ENCODE data around the gene GFRA4. TPM values are rescaled to one million over a fixed set of nuclear protein-coding genes. Genes with fewer than 3 reads are reported as not detected.

GFRA4 gene
- total RNA-seq, 2 experiments from 2014 or later: not detected

GRCh38 chr20:3702611-3703391, 39.6 kb upstream of the GFRA4 start:
- no peaks in the 10 kb centered on the region for H3K9me3 Mint-ChIP-seq
- POLR2A ChIA-PET: no interaction called here
- H3K36me3 Mint-ChIP-seq (ENCODE audit: low read depth): no peaks in the 10 kb centered on the region
- CTCF ChIA-PET: interaction anchor here (1.3 kb wide), 1 partner anchor 8 kb away, joined by 5 read pairs; no protein-coding TSS in a partner anchor
- peaks cover 4% of the 10 kb centered on the region for H3K27me3 Mint-ChIP-seq
- H3K4me1 Mint-ChIP-seq: no peaks in the 10 kb centered on the region
- no peak overlapping the region for H3K27ac Mint-ChIP-seq
- no peak for DNase-seq
- no peak overlapping the region for H3K4me3 Mint-ChIP-seq

- no peaks in the 10 kb centered on the region for H3K4me1 Mint-ChIP-seq
- DNase-seq: no peak
- no peaks in the 10 kb centered on the region for H3K36me3 Mint-ChIP-seq (ENCODE audit: low read depth)
- ChIA-PET POLR2A (no interaction called here), CTCF (interaction anchor here (1.3 to 1.8 kb wide), 2 partner anchors 9 to 10 kb away, joined by 5 to 8 read pairs; no protein-coding TSS in a partner anchor)
- peaks cover 1% of the 10 kb centered on the region for H3K27me3 Mint-ChIP-seq
- H3K9me3 Mint-ChIP-seq: no peaks in the 10 kb centered on the region
- H3K27ac Mint-ChIP-seq: no peak overlapping the region
- no peak overlapping the region for H3K4me3 Mint-ChIP-seq
These were observed 38.1 kb upstream of the GFRA4 start for GRCh38 chr20:3701061-3701998.

GRCh38 chr20:3699037-3699436, 35.8 kb upstream of the GFRA4 start:
- no peak for DNase-seq
- Mint-ChIP-seq H3K9me3 (no peaks in the 10 kb centered on the region), H3K36me3 (ENCODE audit: low read depth) (no peaks in the 10 kb centered on the region), H3K4me3 (no peak overlapping the region), H3K4me1 (no peaks in the 10 kb centered on the region), H3K27me3 (no peaks in the 10 kb centered on the region), H3K27ac (no peak overlapping the region)
- ChIA-PET CTCF (interaction anchor here (1.2 kb wide), 1 partner anchor 12 kb away, joined by 3 read pairs; no protein-coding TSS in a partner anchor), POLR2A (no interaction called here)

- DNase-seq: no peak
- H3K36me3 Mint-ChIP-seq (ENCODE audit: low read depth): no peaks in the 10 kb centered on the region
- H3K4me1 Mint-ChIP-seq: no peaks in the 10 kb centered on the region
- H3K27ac Mint-ChIP-seq: no peak overlapping the region
- ChIA-PET POLR2A (no interaction called here), CTCF (interaction anchor here (1.0 to 1.2 kb wide), 2 partner anchors 9 to 13 kb away, joined by 3 read pairs; no protein-coding TSS in a partner anchor)
- H3K27me3 Mint-ChIP-seq: no peaks in the 10 kb centered on the region
- H3K9me3 Mint-ChIP-seq: no peaks in the 10 kb centered on the region
- H3K4me3 Mint-ChIP-seq: no peak overlapping the region
These were observed 35.4 kb upstream of the GFRA4 start for GRCh38 chr20:3698591-3699001.

GRCh38 chr20:3697588-3698305, 34.5 kb upstream of the GFRA4 start:
- no peak overlapping the region for H3K4me3 Mint-ChIP-seq
- no peak for DNase-seq
- H3K36me3 Mint-ChIP-seq (ENCODE audit: low read depth): no peaks in the 10 kb centered on the region
- ChIA-PET POLR2A (no interaction called here), CTCF (interaction anchor here (1.0 to 1.4 kb wide), 3 partner anchors 10 to 38 kb away, joined by 3 read pairs; no protein-coding TSS in a partner anchor)
- H3K27me3 Mint-ChIP-seq: no peaks in the 10 kb centered on the region
- H3K27ac Mint-ChIP-seq: no peak overlapping the region
- no peaks in the 10 kb centered on the region for H3K9me3 Mint-ChIP-seq
- H3K4me1 Mint-ChIP-seq: no peaks in the 10 kb centered on the region

- ChIA-PET CTCF (interaction anchor here (0.6 to 1.5 kb wide), 8 partner anchors 14 to 450 kb away, joined by 3 to 7 read pairs (median 3); no protein-coding TSS in a partner anchor), POLR2A (interaction anchor here (0.7 kb wide), 1 partner anchor 285 kb away, joined by 3 read pairs; no protein-coding TSS in a partner anchor)
- H3K9me3 Mint-ChIP-seq: no peaks in the 10 kb centered on the region
- no peak overlapping the region for H3K4me3 Mint-ChIP-seq
- no peaks in the 10 kb centered on the region for H3K4me1 Mint-ChIP-seq
- no peak overlapping the region for H3K27ac Mint-ChIP-seq
- no peaks in the 10 kb centered on the region for H3K36me3 Mint-ChIP-seq (ENCODE audit: low read depth)
- no peak for DNase-seq
- no peaks in the 10 kb centered on the region for H3K27me3 Mint-ChIP-seq
These were observed 33.8 kb upstream of the GFRA4 start for GRCh38 chr20:3696745-3697587.

GRCh38 chr20:3696200-3696599, 33.0 kb upstream of the GFRA4 start:
- Mint-ChIP-seq H3K36me3 (ENCODE audit: low read depth) (no peaks in the 10 kb centered on the region), H3K9me3 (no peaks in the 10 kb centered on the region), H3K4me3 (no peak overlapping the region), H3K27me3 (no peaks in the 10 kb centered on the region), H3K4me1 (no peaks in the 10 kb centered on the region), H3K27ac (no peak overlapping the region)
- CTCF ChIA-PET: interaction anchor here (0.6 to 1.5 kb wide), 8 partner anchors 15 to 449 kb away, joined by 3 to 7 read pairs (median 3); no protein-coding TSS in a partner anchor
- POLR2A ChIA-PET: interaction anchor here (0.7 kb wide), 1 partner anchor 286 kb away, joined by 3 read pairs; no protein-coding TSS in a partner anchor
- no peak for DNase-seq

GRCh38 chr20:3694864-3695263, 31.7 kb upstream of the GFRA4 start:
- H3K27me3 Mint-ChIP-seq: no peaks in the 10 kb centered on the region
- POLR2A ChIA-PET: no interaction called here

GRCh38 chr20:3693376-3693775, 30.2 kb upstream of the GFRA4 start:
- Mint-ChIP-seq H3K36me3 (ENCODE audit: low read depth) (no peaks in the 10 kb centered on the region), H3K4me3 (no peak overlapping the region), H3K27me3 (no peaks in the 10 kb centered on the region), H3K4me1 (no peaks in the 10 kb centered on the region), H3K27ac (no peak overlapping the region), H3K9me3 (no peaks in the 10 kb centered on the region)
- ChIA-PET POLR2A (no interaction called here), CTCF (interaction anchor here (0.6 to 1.4 kb wide), 2 partner anchors 11 to 17 kb away, joined by 4 to 5 read pairs; no protein-coding TSS in a partner anchor)
- DNase-seq: no peak

More at GRCh38 chr20:3694864-3695263, 31.7 kb upstream of the GFRA4 start:
- H3K4me1 Mint-ChIP-seq: no peaks in the 10 kb centered on the region
- H3K36me3 Mint-ChIP-seq (ENCODE audit: low read depth): no peaks in the 10 kb centered on the region
- H3K9me3 Mint-ChIP-seq: no peaks in the 10 kb centered on the region
- no peak overlapping the region for H3K4me3 Mint-ChIP-seq
- no peak overlapping the region for H3K27ac Mint-ChIP-seq
- CTCF ChIA-PET: interaction anchor here (0.6 to 2.3 kb wide), 4 partner anchors 16 to 79 kb away, joined by 3 to 10 read pairs (median 4); no protein-coding TSS in a partner anchor
- DNase-seq: no peak

GRCh38 chr20:3692706-3693294, 29.6 kb upstream of the GFRA4 start:
- POLR2A ChIA-PET: no interaction called here
- Mint-ChIP-seq H3K36me3 (ENCODE audit: low read depth) (no peaks in the 10 kb centered on the region), H3K4me1 (no peaks in the 10 kb centered on the region), H3K27ac (no peak overlapping the region), H3K4me3 (no peak overlapping the region), H3K27me3 (peaks cover 5% of the 10 kb centered on the region), H3K9me3 (no peaks in the 10 kb centered on the region)
- no peak for DNase-seq
- CTCF ChIA-PET: interaction anchor here (0.6 kb wide), 1 partner anchor 10 kb away, joined by 5 read pairs; no protein-coding TSS in a partner anchor

- no peak overlapping the region for H3K4me3 Mint-ChIP-seq
- ChIA-PET POLR2A (no interaction called here), CTCF (no interaction called here)
- DNase-seq: no peak
- no peaks in the 10 kb centered on the region for H3K36me3 Mint-ChIP-seq (ENCODE audit: low read depth)
- peaks cover 6% of the 10 kb centered on the region for H3K27me3 Mint-ChIP-seq
- H3K27ac Mint-ChIP-seq: no peak overlapping the region
- no peaks in the 10 kb centered on the region for H3K9me3 Mint-ChIP-seq
- no peaks in the 10 kb centered on the region for H3K4me1 Mint-ChIP-seq
These were observed 28.7 kb upstream of the GFRA4 start for GRCh38 chr20:3691897-3692296.
